ENCODE results near the gene ALDH7A1. TPM values are rescaled to one million over a fixed set of nuclear protein-coding genes. Genes with fewer than 3 reads are reported as not detected.

ALDH7A1 gene
- total and polyA plus RNA-seq, 2 donors, result 12.3 to 29.9 TPM

DNA sequence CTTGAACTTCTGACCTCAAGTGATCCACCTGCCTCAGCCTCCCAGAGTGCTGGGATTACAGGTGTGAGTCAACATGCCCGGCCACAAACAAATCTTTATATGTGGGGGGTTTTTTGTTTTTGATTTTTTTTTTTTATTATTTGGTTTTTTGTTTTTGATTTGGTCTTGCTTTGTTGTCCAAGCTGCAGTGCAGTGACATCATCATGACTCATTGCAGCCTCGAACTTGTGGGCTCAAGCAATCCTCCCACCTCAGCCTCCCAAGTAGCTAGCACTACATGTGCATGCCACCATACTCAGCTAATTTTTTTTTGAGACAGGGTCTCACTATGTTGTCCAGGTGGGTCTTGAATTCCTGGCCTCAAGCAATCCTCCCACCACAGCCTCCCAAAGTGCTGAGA, 42.4 kb downstream of the ALDH7A1 start:
- DNase-seq (ENCODE audit: low read depth in 6 of 9, low spot score in 9 of 9), result no peak
- Histone ChIP-seq H3K27me3 (ENCODE audit: control insufficient read depth in 2 of 2, insufficient read depth in 1 of 2, low read length in 1 of 2) (no peaks in the 10 kb centered on the region), H3K9me3 (ENCODE audit: control insufficient read depth in 2 of 2, insufficient read depth in 1 of 2, low read length in 1 of 2) (no peaks in the 10 kb centered on the region), H3K4me3 (ENCODE audit: low read length in 2 of 2) (no peak overlapping the region), H3K4me1 (ENCODE audit: control insufficient read depth in 2 of 2, insufficient read depth in 2 of 2, low read length in 2 of 2) (no peaks in the 10 kb centered on the region), H3K27ac (ENCODE audit: low read depth in 1 of 2, low read length in 1 of 2) (no peak overlapping the region), H3K36me3 (ENCODE audit: control insufficient read depth in 2 of 2, insufficient read depth in 2 of 2, low read length in 1 of 2) (peaks cover 0 to 5% of the 10 kb centered on the region in 2 donors)
- 98% methylated on average over 2 of the region's 2 CpGs for WGBS

- no peaks in the 10 kb centered on the region for H3K27me3 ChIP-seq (ENCODE audit: control insufficient read depth in 2 of 2, insufficient read depth in 1 of 2, low read length in 1 of 2)
- no peak overlapping the region for H3K4me3 ChIP-seq (ENCODE audit: low read length in 2 of 2)
- 80% methylated on average over 12 of the region's 12 CpGs for WGBS
- H3K9me3 ChIP-seq (ENCODE audit: control insufficient read depth in 2 of 2, insufficient read depth in 1 of 2, low read length in 1 of 2), result no peaks in the 10 kb centered on the region
- peaks cover 0 to 5% of the 10 kb centered on the region in 2 donors for H3K36me3 ChIP-seq (ENCODE audit: control insufficient read depth in 2 of 2, insufficient read depth in 2 of 2, low read length in 1 of 2)
- no peaks in the 10 kb centered on the region for H3K4me1 ChIP-seq (ENCODE audit: control insufficient read depth in 2 of 2, insufficient read depth in 2 of 2, low read length in 2 of 2)
- H3K27ac ChIP-seq (ENCODE audit: low read depth in 1 of 2, low read length in 1 of 2), result no peak overlapping the region
- peak; percentile 8 to 63 (median 27) for DNase-seq (ENCODE audit: low read depth in 6 of 9, low spot score in 9 of 9)
Observed at GRCh38 chr5:126544087-126544740, 50.8 kb downstream of the ALDH7A1 start.

DNA sequence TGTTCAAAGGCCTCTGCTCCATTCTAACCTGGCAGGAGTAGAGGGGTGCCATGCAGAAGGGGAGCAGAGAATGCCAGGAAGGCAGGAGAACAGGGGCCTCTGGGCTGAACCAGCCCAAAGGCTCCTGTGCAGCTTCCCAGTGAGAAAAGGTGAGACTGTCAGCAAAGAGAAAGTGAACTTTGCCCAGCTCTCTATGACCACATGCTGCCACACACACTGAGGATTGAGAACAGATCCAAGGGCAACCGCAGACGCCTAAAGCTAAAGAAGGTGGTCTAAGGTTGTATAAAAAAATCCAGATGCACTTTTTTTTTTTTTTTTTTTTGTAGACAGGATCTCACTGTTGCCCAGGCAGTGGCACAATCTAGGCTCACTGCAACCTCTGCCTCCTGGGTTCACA, 51.4 kb downstream of the ALDH7A1 start:
- Histone ChIP-seq H3K4me1 (ENCODE audit: control insufficient read depth in 2 of 2, insufficient read depth in 2 of 2, low read length in 2 of 2) (no peaks in the 10 kb centered on the region), H3K4me3 (ENCODE audit: low read length in 2 of 2) (no peak overlapping the region), H3K27ac (ENCODE audit: low read depth in 1 of 2, low read length in 1 of 2) (no peak overlapping the region), H3K9me3 (ENCODE audit: control insufficient read depth in 2 of 2, insufficient read depth in 1 of 2, low read length in 1 of 2) (no peaks in the 10 kb centered on the region), H3K27me3 (ENCODE audit: control insufficient read depth in 2 of 2, insufficient read depth in 1 of 2, low read length in 1 of 2) (no peaks in the 10 kb centered on the region), H3K36me3 (ENCODE audit: control insufficient read depth in 2 of 2, insufficient read depth in 2 of 2, low read length in 1 of 2) (peaks cover 0 to 5% of the 10 kb centered on the region in 2 donors)
- no peak for DNase-seq (ENCODE audit: low read depth in 6 of 9, low spot score in 9 of 9)
- WGBS, result 97% methylated on average over 2 of the region's 2 CpGs

DNA sequence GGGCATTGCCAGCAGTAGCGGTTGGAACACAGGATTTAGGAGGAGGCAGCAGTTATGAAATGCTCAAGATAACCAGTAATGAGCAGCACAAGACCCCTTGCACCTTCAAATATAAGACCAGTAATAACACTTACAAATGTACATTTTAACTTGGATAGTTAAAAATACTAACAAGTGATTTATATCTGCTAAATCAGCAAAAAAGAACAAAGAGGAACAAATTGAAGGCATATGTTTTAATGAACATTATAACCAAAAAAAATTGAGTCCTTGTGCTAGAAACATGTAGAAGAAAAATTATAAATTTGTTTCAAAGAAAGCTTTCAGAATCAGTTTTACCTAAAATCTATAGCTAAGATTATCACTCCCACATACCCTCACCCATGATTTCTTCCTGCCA, 52.0 kb downstream of the ALDH7A1 start:
- peaks cover 0 to 3% of the 10 kb centered on the region in 2 donors for H3K36me3 ChIP-seq (ENCODE audit: control insufficient read depth in 2 of 2, insufficient read depth in 2 of 2, low read length in 1 of 2)
- WGBS, result 98% methylated on average over 1 of the region's 1 CpG
- no peak overlapping the region for H3K4me3 ChIP-seq (ENCODE audit: low read length in 2 of 2)
- H3K27ac ChIP-seq (ENCODE audit: low read depth in 1 of 2, low read length in 1 of 2), result no peak overlapping the region
- no peaks in the 10 kb centered on the region for H3K27me3 ChIP-seq (ENCODE audit: control insufficient read depth in 2 of 2, insufficient read depth in 1 of 2, low read length in 1 of 2)
- H3K4me1 ChIP-seq (ENCODE audit: control insufficient read depth in 2 of 2, insufficient read depth in 2 of 2, low read length in 2 of 2), result no peaks in the 10 kb centered on the region
- no peak for DNase-seq (ENCODE audit: low read depth in 6 of 9, low spot score in 9 of 9)
- H3K9me3 ChIP-seq (ENCODE audit: control insufficient read depth in 2 of 2, insufficient read depth in 1 of 2, low read length in 1 of 2), result no peaks in the 10 kb centered on the region

GRCh38 chr5:126542441-126542840, 52.6 kb downstream of the ALDH7A1 start:
- Histone ChIP-seq H3K27me3 (ENCODE audit: control insufficient read depth in 2 of 2, insufficient read depth in 1 of 2, low read length in 1 of 2) (no peaks in the 10 kb centered on the region), H3K4me3 (ENCODE audit: low read length in 2 of 2) (no peak overlapping the region), H3K4me1 (ENCODE audit: control insufficient read depth in 2 of 2, insufficient read depth in 2 of 2, low read length in 2 of 2) (no peaks in the 10 kb centered on the region), H3K27ac (ENCODE audit: low read depth in 1 of 2, low read length in 1 of 2) (no peak overlapping the region), H3K9me3 (ENCODE audit: control insufficient read depth in 2 of 2, insufficient read depth in 1 of 2, low read length in 1 of 2) (no peaks in the 10 kb centered on the region), H3K36me3 (ENCODE audit: control insufficient read depth in 2 of 2, insufficient read depth in 2 of 2, low read length in 1 of 2) (peaks cover 0 to 2% of the 10 kb centered on the region in 2 donors)
- DNase-seq (ENCODE audit: low read depth in 6 of 9, low spot score in 9 of 9), result no peak
- WGBS, result 70% methylated on average over 2 of the region's 2 CpGs

DNA sequence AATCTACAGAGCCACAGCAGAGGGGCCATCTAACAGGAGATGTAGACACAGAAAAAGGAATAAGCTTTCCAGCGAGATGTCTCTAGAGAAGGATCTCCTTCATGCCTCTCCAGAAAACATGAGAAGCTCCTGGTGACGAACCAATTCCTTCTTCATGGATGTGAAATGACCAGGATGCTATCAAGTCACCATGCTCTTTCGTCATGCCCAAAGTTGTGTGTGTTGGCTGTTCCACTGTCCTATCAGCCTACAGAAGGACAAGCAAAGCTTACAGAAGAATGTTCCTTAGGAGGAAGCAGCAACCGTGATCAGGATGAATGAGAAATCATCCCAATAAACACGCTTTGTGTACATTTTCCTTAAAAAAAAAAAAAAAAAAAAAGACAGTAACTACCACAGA, 54.4 kb downstream of the ALDH7A1 start:
- 95% methylated on average over 5 of the region's 5 CpGs for WGBS
- H3K9me3 ChIP-seq (ENCODE audit: control insufficient read depth in 2 of 2, insufficient read depth in 1 of 2, low read length in 1 of 2), result no peaks in the 10 kb centered on the region
- H3K4me1 ChIP-seq (ENCODE audit: control insufficient read depth in 2 of 2, insufficient read depth in 2 of 2, low read length in 2 of 2), result no peaks in the 10 kb centered on the region
- H3K27me3 ChIP-seq (ENCODE audit: control insufficient read depth in 2 of 2, insufficient read depth in 1 of 2, low read length in 1 of 2), result no peaks in the 10 kb centered on the region
- no peak overlapping the region for H3K4me3 ChIP-seq (ENCODE audit: low read length in 2 of 2)
- no peaks in the 10 kb centered on the region for H3K36me3 ChIP-seq (ENCODE audit: control insufficient read depth in 2 of 2, insufficient read depth in 2 of 2, low read length in 1 of 2)
- no peak for DNase-seq (ENCODE audit: low read depth in 6 of 9, low spot score in 9 of 9)
- no peak overlapping the region for H3K27ac ChIP-seq (ENCODE audit: low read depth in 1 of 2, low read length in 1 of 2)

GRCh38 chr5:126538579-126538978, 56.4 kb downstream of the ALDH7A1 start:
- Histone ChIP-seq H3K27ac (ENCODE audit: low read depth in 1 of 2, low read length in 1 of 2) (peak overlapping the region in 1 of 2 donors; percentile 12), H3K27me3 (ENCODE audit: control insufficient read depth in 2 of 2, insufficient read depth in 1 of 2, low read length in 1 of 2) (no peaks in the 10 kb centered on the region), H3K4me1 (ENCODE audit: control insufficient read depth in 2 of 2, insufficient read depth in 2 of 2, low read length in 2 of 2) (no peaks in the 10 kb centered on the region), H3K36me3 (ENCODE audit: control insufficient read depth in 2 of 2, insufficient read depth in 2 of 2, low read length in 1 of 2) (no peaks in the 10 kb centered on the region), H3K9me3 (ENCODE audit: control insufficient read depth in 2 of 2, insufficient read depth in 1 of 2, low read length in 1 of 2) (peaks cover 0 to 6% of the 10 kb centered on the region in 2 donors), H3K4me3 (ENCODE audit: low read length in 2 of 2) (no peak overlapping the region)
- no peak for DNase-seq (ENCODE audit: low read depth in 6 of 9, low spot score in 9 of 9)
- 84% methylated on average over 1 of the region's 1 CpG for WGBS

DNA sequence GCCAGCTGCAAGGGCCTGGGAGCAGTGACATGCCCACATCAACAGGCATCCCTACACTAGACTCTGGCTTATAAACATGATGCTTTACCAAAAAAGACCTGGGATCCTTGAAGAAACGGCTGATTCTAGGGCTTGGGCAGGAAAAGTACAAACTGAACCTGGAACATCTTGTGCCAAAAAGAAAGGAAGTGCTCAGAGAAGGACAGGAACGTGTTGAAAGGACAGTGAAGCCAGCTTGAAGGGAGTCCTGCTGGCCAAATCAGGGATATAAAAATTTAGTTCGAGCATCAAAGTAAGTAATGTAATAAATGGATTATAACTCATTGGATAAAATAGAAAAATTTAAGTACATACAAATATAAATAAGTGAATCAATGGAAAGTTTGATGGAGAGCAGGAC, 58.1 kb downstream of the ALDH7A1 start:
- Histone ChIP-seq H3K4me1 (ENCODE audit: control insufficient read depth in 2 of 2, insufficient read depth in 2 of 2, low read length in 2 of 2) (no peaks in the 10 kb centered on the region), H3K4me3 (ENCODE audit: low read length in 2 of 2) (no peak overlapping the region), H3K9me3 (ENCODE audit: control insufficient read depth in 2 of 2, insufficient read depth in 1 of 2, low read length in 1 of 2) (peaks cover 0 to 6% of the 10 kb centered on the region in 2 donors), H3K36me3 (ENCODE audit: control insufficient read depth in 2 of 2, insufficient read depth in 2 of 2, low read length in 1 of 2) (no peaks in the 10 kb centered on the region), H3K27me3 (ENCODE audit: control insufficient read depth in 2 of 2, insufficient read depth in 1 of 2, low read length in 1 of 2) (no peaks in the 10 kb centered on the region), H3K27ac (ENCODE audit: low read depth in 1 of 2, low read length in 1 of 2) (no peak overlapping the region)
- no peak for DNase-seq (ENCODE audit: low read depth in 6 of 9, low spot score in 9 of 9)
- WGBS, result 80% methylated on average over 3 of the region's 3 CpGs

DNA sequence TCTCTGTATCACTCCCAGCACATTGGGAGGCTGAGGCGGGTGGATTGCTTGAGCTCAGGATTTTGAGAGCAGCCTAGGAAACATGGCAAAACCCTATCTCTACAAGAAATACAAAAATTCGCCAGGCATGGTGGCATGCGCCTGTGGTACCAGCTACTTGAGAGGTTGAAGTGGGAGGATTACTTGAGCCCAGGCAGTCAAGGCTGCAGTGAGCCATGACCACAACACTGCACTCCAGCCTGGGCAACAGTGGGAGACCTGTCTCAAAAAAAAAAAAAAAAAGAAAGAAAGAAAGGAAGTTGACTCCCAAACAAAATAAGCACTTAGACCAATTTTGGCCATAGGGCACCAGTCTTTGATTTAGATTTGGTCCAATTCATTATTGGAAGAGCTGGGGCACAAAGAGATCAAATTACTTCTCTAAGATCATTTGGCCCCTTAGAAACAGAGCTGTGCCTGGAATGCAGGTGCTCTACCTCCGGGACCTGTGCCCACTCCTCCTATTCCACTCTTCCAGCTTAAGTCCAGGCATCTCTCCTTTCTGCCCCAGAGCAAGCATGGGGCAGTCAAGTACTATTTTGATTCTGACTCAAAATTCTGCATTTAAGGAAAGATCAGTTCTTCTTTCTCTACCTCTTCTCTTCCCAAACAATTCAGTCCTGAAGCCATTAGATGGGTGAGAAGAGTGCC, 59.0 kb downstream of the ALDH7A1 start:
- H3K27me3 ChIP-seq (ENCODE audit: control insufficient read depth in 2 of 2, insufficient read depth in 1 of 2, low read length in 1 of 2), result no peaks in the 10 kb centered on the region
- peaks cover 0 to 6% of the 10 kb centered on the region in 2 donors for H3K9me3 ChIP-seq (ENCODE audit: control insufficient read depth in 2 of 2, insufficient read depth in 1 of 2, low read length in 1 of 2)
- H3K36me3 ChIP-seq (ENCODE audit: control insufficient read depth in 2 of 2, insufficient read depth in 2 of 2, low read length in 1 of 2), result no peaks in the 10 kb centered on the region
- DNase-seq (ENCODE audit: low read depth in 6 of 9, low spot score in 9 of 9), result no peak
- H3K27ac ChIP-seq (ENCODE audit: low read depth in 1 of 2, low read length in 1 of 2), result no peak overlapping the region
- no peak overlapping the region for H3K4me3 ChIP-seq (ENCODE audit: low read length in 2 of 2)
- WGBS, result 98% methylated on average over 4 of the region's 4 CpGs
- no peaks in the 10 kb centered on the region for H3K4me1 ChIP-seq (ENCODE audit: control insufficient read depth in 2 of 2, insufficient read depth in 2 of 2, low read length in 2 of 2)
